Caco-2 (cell line): Measurements from ENCODE around the gene DDIAS. TPM values are rescaled to one million over a fixed set of nuclear protein-coding genes. Genes with fewer than 3 reads are reported as not detected.

Experiments used
- BruUV-seq: library from RNA; stranded (reverse); fragments of 400-500 nt; replicated peaks from 2 replicates; lab custom pipeline; 2021; lab: Mats Ljungman, UMichigan
- CTCF ChIA-PET: fragments of 300-600 bp; sonication (Branson Sonifier 250); formaldehyde crosslinking; loops from one replicate; lab custom pipeline; 2022; ENCODE audit warnings: antibody characterized with exemption; lab: Charles Lee
- POLR2A ChIA-PET: fragments of 300-600 bp; sonication (Branson Sonifier 250); formaldehyde crosslinking; loops from one replicate; lab custom pipeline; 2022; ENCODE audit warnings: antibody characterized with exemption; lab: Charles Lee
- DNase-seq, 2 experiments: peaks; one replicate each; pipeline versions ENCODE4 v3.0.0 to v3.0.0-alpha.2; 2020 to 2022
- H3K27me3 ChIP-seq: replicated peaks from 2 replicates; pipeline ENCODE4 v1.6.0; 2011; ENCODE audit warnings: low read length; ENCODE audit not compliant: control insufficient read depth, insufficient read depth
- H3K36me3 ChIP-seq: 2 replicates; pipeline ENCODE4 v1.5.1; 2011; ENCODE audit warnings: low read length; ENCODE audit not compliant: control insufficient read depth, insufficient read depth
- H3K4me1 ChIP-seq: fragments of 250-450 bp; sonication (Bioruptor Pico); 2 replicates; pipeline ENCODE4 v1.5.1; 2020; ENCODE audit warnings: mild to moderate bottlenecking
- H3K4me3 ChIP-seq: 2 replicates; pipeline ENCODE4 v1.5.1; 2011; ENCODE audit warnings: low read depth, mild to moderate bottlenecking, control low read depth, low read length
- H3K9me3 ChIP-seq: fragments of 250-450 bp; sonication (Bioruptor Pico); 2 replicates; pipeline ENCODE4 v1.5.1; 2020; ENCODE audit warnings: mild to moderate bottlenecking, moderate library complexity
- H3K27ac Mint-ChIP-seq: one replicate; pipeline ENCODE4 v1.8.0; 2022; ENCODE audit warnings: mixed read lengths; ENCODE audit not compliant: unreplicated experiment
- H3K27me3 Mint-ChIP-seq: one replicate; pipeline ENCODE4 v1.8.0; 2022; ENCODE audit warnings: mixed read lengths; ENCODE audit not compliant: insufficient read depth, unreplicated experiment
- H3K36me3 Mint-ChIP-seq: one replicate; pipeline ENCODE4 v1.8.0; 2022; ENCODE audit warnings: mild to moderate bottlenecking, mixed read lengths; ENCODE audit not compliant: insufficient read depth, unreplicated experiment
- H3K4me1 Mint-ChIP-seq: one replicate; pipeline ENCODE4 v1.8.0; 2022; ENCODE audit warnings: low read depth, mixed read lengths; ENCODE audit not compliant: unreplicated experiment
- H3K4me3 Mint-ChIP-seq: one replicate; pipeline ENCODE4 v1.8.0; 2022; ENCODE audit warnings: mild to moderate bottlenecking, moderate library complexity, mixed read lengths; ENCODE audit not compliant: unreplicated experiment
- H3K9me3 Mint-ChIP-seq: one replicate; pipeline ENCODE4 v1.8.0; 2022; ENCODE audit warnings: mixed read lengths; ENCODE audit not compliant: unreplicated experiment
- CTCF ChIP-seq, 2 experiments: fragments of 200-600 bp in 1 of 2; IDR thresholded peaks; 1 replicate in 1 of 2; 2 replicates in 1 of 2; pipeline versions ENCODE4 v1.5.1 to v1.8.0; 2011 to 2022; ENCODE audit warnings: antibody characterized with exemption in 1 of 2, control low read depth in 1 of 2, inconsistent platforms in 1 of 2, low read depth in 1 of 2, low read length in 1 of 2, mild to moderate bottlenecking in 1 of 2, moderate library complexity in 1 of 2; ENCODE audit not compliant: insufficient read depth in 1 of 2, severe bottlenecking in 1 of 2, unreplicated experiment in 1 of 2
- intact Hi-C: fragments of 100-400 bp; cut with micrococcal nuclease; formaldehyde crosslinking; loops from one replicate; pipeline ENCODE4 v1.10.0; 2022; ENCODE audit not compliant: unreplicated experiment
- total RNA-seq: library from RNA; stranded (reverse); gene quantifications from 2 replicates; pipeline ENCODE4 v1.2.3, GENCODE V29; 2022

The DDIAS gene
- total RNA-seq, 1 experiment from 2014 or later, result 22.0 TPM

GRCh38 chr11:82858556-82859091 is 42.9 kb upstream of the DDIAS start:
- Mint-ChIP-seq H3K36me3 (no peaks in the 10 kb centered on the region), H3K9me3 (no peaks in the 10 kb centered on the region), H3K27me3 (no peaks in the 10 kb centered on the region), H3K4me1 (peaks cover 5% of the 10 kb centered on the region), H3K27ac (no peak overlapping the region), H3K4me3 (no peak overlapping the region)
- no TSS peak for BruUV-seq
- no peaks in the 10 kb centered on the region for H3K27me3 ChIP-seq
- no peaks in the 10 kb centered on the region; the same call in 1 of the 2 replicates for H3K36me3 ChIP-seq
- no peak overlapping the region for H3K4me3 ChIP-seq
- DNase-seq, result no peak
- POLR2A ChIA-PET, result no interaction called here
- CTCF ChIA-PET, result no interaction called here
- TF ChIP-seq CTCF (IDR thresholded peaks at IDR 0.05; ENCODE audit: insufficient read depth in 1 of 2, low read depth in 1 of 2, low read length in 1 of 2, severe bottlenecking in 1 of 2, unreplicated experiment in 1 of 2), result no peak
- intact Hi-C loops, result no loop called here
- no peaks in the 10 kb centered on the region for H3K9me3 ChIP-seq
- H3K4me1 ChIP-seq, result peaks cover 10% of the 10 kb centered on the region

GRCh38 chr11:82859750-82860149 is 41.8 kb upstream of the DDIAS start:
- DNase-seq, result no peak
- intact Hi-C loops, result no loop called here
- no TSS peak for BruUV-seq
- Mint-ChIP-seq H3K4me1 (peaks cover 5% of the 10 kb centered on the region), H3K27me3 (no peaks in the 10 kb centered on the region), H3K36me3 (no peaks in the 10 kb centered on the region), H3K4me3 (no peak overlapping the region), H3K27ac (no peak overlapping the region), H3K9me3 (no peaks in the 10 kb centered on the region)
- H3K36me3 ChIP-seq, result no peaks in the 10 kb centered on the region; the same call in 1 of the 2 replicates
- no peak overlapping the region for H3K4me3 ChIP-seq
- H3K27me3 ChIP-seq, result no peaks in the 10 kb centered on the region
- POLR2A ChIA-PET, result no interaction called here
- peaks cover 10% of the 10 kb centered on the region for H3K4me1 ChIP-seq
- TF ChIP-seq CTCF (IDR thresholded peaks at IDR 0.05; ENCODE audit: insufficient read depth in 1 of 2, low read depth in 1 of 2, low read length in 1 of 2, severe bottlenecking in 1 of 2, unreplicated experiment in 1 of 2), result no peak
- CTCF ChIA-PET, result no interaction called here
- no peaks in the 10 kb centered on the region for H3K9me3 ChIP-seq

GRCh38 chr11:82862379-82862778 is 39.2 kb upstream of the DDIAS start:
- intact Hi-C loops, result no loop called here
- Histone ChIP-seq H3K4me3 (no peak overlapping the region), H3K27me3 (no peaks in the 10 kb centered on the region), H3K36me3 (no peaks in the 10 kb centered on the region; the same call in 1 of the 2 replicates), H3K4me1 (peaks cover 10% of the 10 kb centered on the region), H3K9me3 (no peaks in the 10 kb centered on the region)
- H3K9me3 Mint-ChIP-seq, result no peaks in the 10 kb centered on the region
- H3K4me1 Mint-ChIP-seq, result peaks cover 5% of the 10 kb centered on the region
- BruUV-seq, result no TSS peak
- H3K27ac Mint-ChIP-seq, result no peak overlapping the region
- no peak overlapping the region for H3K4me3 Mint-ChIP-seq
- ChIA-PET CTCF (interaction anchor here (0.7 to 1.8 kb wide), 3 partner anchors 39 to 129 kb away, joined by 4 to 7 read pairs (median 4); partner anchors contain the start of genes DDIAS and FAM181B), POLR2A (no interaction called here)
- no peaks in the 10 kb centered on the region for H3K36me3 Mint-ChIP-seq
- DNase-seq, result no peak
- H3K27me3 Mint-ChIP-seq, result no peaks in the 10 kb centered on the region
- no peak for TF ChIP-seq CTCF (IDR thresholded peaks at IDR 0.05; ENCODE audit: insufficient read depth in 1 of 2, low read depth in 1 of 2, low read length in 1 of 2, severe bottlenecking in 1 of 2, unreplicated experiment in 1 of 2)
